PC-9 (cell line): Measurements from ENCODE around the gene EFCAB13. TPM values are rescaled to one million over a fixed set of nuclear protein-coding genes. Genes with fewer than 3 reads are reported as not detected.
"Not testable (repeated sequence)": the region's sequence is repeated elsewhere in the genome, so short reads cannot be mapped to it uniquely, and the experiment has no call there.

Experiments used
- BruUV-seq: library from RNA; stranded (reverse); fragments of 400-500 nt; replicated peaks from 2 replicates; lab custom pipeline; 2021; lab: Mats Ljungman, UMichigan
- CTCF ChIA-PET: fragments of 300-600 bp; sonication (Branson Sonifier 250); formaldehyde crosslinking; loops from one replicate; lab custom pipeline; 2022; ENCODE audit warnings: antibody characterized with exemption; lab: Charles Lee
- POLR2A ChIA-PET: fragments of 300-600 bp; sonication (Branson Sonifier 250); formaldehyde crosslinking; loops from one replicate; lab custom pipeline; 2022; ENCODE audit warnings: antibody characterized with exemption; ENCODE audit not compliant: unreplicated experiment; lab: Charles Lee
- DNase-seq, 2 experiments: peaks; one replicate each; pipeline versions ENCODE4 v3.0.0 to v3.0.0-alpha.2; 2015 to 2022; ENCODE audit warnings: mixed read lengths in 1 of 2
- H2AFZ ChIP-seq: fragments of 200-600 bp; sonication (generic); 2 replicates; pipeline ENCODE4 v1.8.1; 2017; ENCODE audit warnings: antibody characterized with exemption
- H3F3A ChIP-seq: fragments of 200-600 bp; sonication (generic); 2 replicates; pipeline ENCODE4 v1.8.1; 2017; ENCODE audit warnings: antibody characterized with exemption, mild to moderate bottlenecking, low read depth; ENCODE audit not compliant: insufficient read depth
- H3K27ac ChIP-seq: fragments of 200-600 bp; sonication (generic); 2 replicates; pipeline ENCODE4 v1.6.1; 2016; ENCODE audit warnings: mixed run types
- H3K27me3 ChIP-seq: fragments of 200-600 bp; sonication (generic); 2 replicates; pipeline ENCODE4 v1.6.1; 2016; ENCODE audit warnings: low read depth, mixed run types; ENCODE audit not compliant: insufficient read depth
- H3K36me3 ChIP-seq: fragments of 200-600 bp; sonication (generic); 2 replicates; pipeline ENCODE4 v1.6.1; 2016; ENCODE audit warnings: low read depth, mixed run types
- H3K4me1 ChIP-seq: fragments of 200-600 bp; sonication (generic); replicated peaks from 2 replicates; pipeline ENCODE4 v1.6.1; 2016; ENCODE audit warnings: mixed run types; ENCODE audit not compliant: insufficient read depth
- H3K4me2 ChIP-seq: fragments of 200-600 bp; sonication (generic); 2 replicates; pipeline ENCODE4 v1.6.1; 2017; ENCODE audit warnings: mixed run types
- H3K4me3 ChIP-seq: fragments of 200-600 bp; sonication (generic); 2 replicates; pipeline ENCODE4 v1.6.1; 2016; ENCODE audit warnings: mixed run types
- H3K79me2 ChIP-seq: fragments of 200-600 bp; sonication (generic); 2 replicates; pipeline ENCODE4 v1.6.1; 2017; ENCODE audit warnings: low read depth, mixed run types
- H3K9me2 ChIP-seq: fragments of 200-600 bp; sonication (generic); 2 replicates; pipeline ENCODE4 v1.8.1; 2017; ENCODE audit warnings: mild to moderate bottlenecking; ENCODE audit not compliant: insufficient read depth
- H3K9me3 ChIP-seq: fragments of 200-600 bp; sonication (generic); 2 replicates; pipeline ENCODE4 v1.8.1; 2016; ENCODE audit warnings: low read depth; ENCODE audit not compliant: insufficient read depth
- H4K20me1 ChIP-seq: fragments of 200-600 bp; sonication (generic); 2 replicates; pipeline ENCODE4 v1.8.1; 2017; ENCODE audit not compliant: insufficient read depth
- EZH2 ChIP-seq: fragments of 200-600 bp; sonication (generic); IDR thresholded peaks from 2 replicates; pipeline ENCODE4 v1.8.0; 2017; ENCODE audit warnings: antibody characterized with exemption, low read depth
- intact Hi-C: fragments of 100-400 bp; cut with micrococcal nuclease; formaldehyde crosslinking; loops from one replicate; pipeline ENCODE4 v1.10.0; 2022; ENCODE audit not compliant: unreplicated experiment
- total RNA-seq: library from RNA; stranded (reverse); gene quantifications from 2 replicates; pipeline ENCODE4 v1.2.3, GENCODE V29; 2021
- TF ChIP-seq, protein P1 (sequence below): fragments of 200-600 bp; sonication (generic); conservative IDR thresholded peaks from 2 replicates; pipeline ENCODE4 v1.6.1; 2017; ENCODE audit warnings: mixed run types, antibody characterized with exemption, mild to moderate bottlenecking, moderate library complexity

EFCAB13 gene
- total RNA-seq, 1 experiment from 2014 or later = 3.3 TPM

DNA sequence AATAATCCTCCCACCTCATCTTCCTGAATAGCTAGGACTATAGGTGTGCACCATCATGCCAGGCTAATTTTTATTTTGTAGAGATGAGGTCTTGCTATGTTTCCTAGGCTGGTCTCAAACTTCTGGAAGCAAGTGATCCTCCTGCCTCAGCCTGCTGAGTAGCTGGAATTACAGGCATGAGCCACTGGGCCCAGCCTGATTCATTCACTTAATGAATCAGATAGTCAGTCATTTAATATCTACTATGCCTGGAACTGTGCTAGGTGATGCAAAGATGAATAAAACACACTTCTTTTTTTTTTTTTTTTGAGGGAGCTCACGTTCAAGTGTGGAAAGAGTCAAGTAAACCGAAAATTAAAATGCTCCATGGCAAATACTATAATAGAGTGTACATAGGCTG, 39.4 kb downstream of the EFCAB13 start:
- ChIA-PET POLR2A (no interaction called here), CTCF (interaction anchor here (0.6 kb wide), 1 partner anchor 103 kb away, joined by 6 read pairs; no protein-coding TSS in a partner anchor)
- peaks cover 14% of the 10 kb centered on the region for H3K4me1 ChIP-seq
- H4K20me1 ChIP-seq = no peaks in the 10 kb centered on the region
- DNase-seq = no peak
- H3K27ac ChIP-seq = no peak overlapping the region
- TF ChIP-seq, protein P1, sequence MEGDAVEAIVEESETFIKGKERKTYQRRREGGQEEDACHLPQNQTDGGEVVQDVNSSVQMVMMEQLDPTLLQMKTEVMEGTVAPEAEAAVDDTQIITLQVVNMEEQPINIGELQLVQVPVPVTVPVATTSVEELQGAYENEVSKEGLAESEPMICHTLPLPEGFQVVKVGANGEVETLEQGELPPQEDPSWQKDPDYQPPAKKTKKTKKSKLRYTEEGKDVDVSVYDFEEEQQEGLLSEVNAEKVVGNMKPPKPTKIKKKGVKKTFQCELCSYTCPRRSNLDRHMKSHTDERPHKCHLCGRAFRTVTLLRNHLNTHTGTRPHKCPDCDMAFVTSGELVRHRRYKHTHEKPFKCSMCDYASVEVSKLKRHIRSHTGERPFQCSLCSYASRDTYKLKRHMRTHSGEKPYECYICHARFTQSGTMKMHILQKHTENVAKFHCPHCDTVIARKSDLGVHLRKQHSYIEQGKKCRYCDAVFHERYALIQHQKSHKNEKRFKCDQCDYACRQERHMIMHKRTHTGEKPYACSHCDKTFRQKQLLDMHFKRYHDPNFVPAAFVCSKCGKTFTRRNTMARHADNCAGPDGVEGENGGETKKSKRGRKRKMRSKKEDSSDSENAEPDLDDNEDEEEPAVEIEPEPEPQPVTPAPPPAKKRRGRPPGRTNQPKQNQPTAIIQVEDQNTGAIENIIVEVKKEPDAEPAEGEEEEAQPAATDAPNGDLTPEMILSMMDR = no peak
- no peak for TF ChIP-seq EZH2
- H3K27me3 ChIP-seq = no peaks in the 10 kb centered on the region
- H3F3A ChIP-seq = peaks cover 6% of the 10 kb centered on the region
- intact Hi-C loops = loop anchor here (10.0 kb wide), 1 partner anchor 252 kb away; no protein-coding TSS in a partner anchor
- H3K4me3 ChIP-seq = no peak overlapping the region
- no peaks in the 10 kb centered on the region for H3K9me2 ChIP-seq
- BruUV-seq = no TSS peak
- H3K4me2 ChIP-seq = no peak overlapping the region
- no peaks in the 10 kb centered on the region for H3K79me2 ChIP-seq
- no peaks in the 10 kb centered on the region for H3K36me3 ChIP-seq
- no peaks in the 10 kb centered on the region; the same call in 1 of the 2 replicates for H3K9me3 ChIP-seq
- no peak overlapping the region for H2AFZ ChIP-seq

DNA sequence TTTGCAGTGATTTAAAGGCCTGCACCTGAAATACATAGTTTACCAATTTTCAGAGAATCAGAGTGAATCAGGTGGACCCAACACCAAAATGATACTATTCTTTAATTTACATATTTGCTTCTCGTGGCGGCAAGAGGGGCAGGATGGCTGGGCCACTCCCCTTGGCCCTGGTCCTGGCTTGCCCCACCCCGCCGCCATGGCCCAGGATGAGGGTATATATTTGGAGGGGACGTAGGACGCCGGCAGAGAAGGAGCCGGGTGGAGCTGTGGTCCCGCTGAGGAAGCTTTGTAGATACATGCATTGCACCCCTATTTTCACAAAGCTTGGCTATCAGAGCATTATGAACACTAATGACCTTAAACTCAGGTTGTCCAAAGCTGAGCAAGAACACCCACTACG, 43.5 kb downstream of the EFCAB13 start:
- BruUV-seq = no TSS peak
- Histone ChIP-seq H3F3A (peaks cover 14% of the 10 kb centered on the region), H3K4me3 (no peak overlapping the region), H4K20me1 (no peaks in the 10 kb centered on the region), H3K4me1 (peaks cover 29% of the 10 kb centered on the region), H3K27ac (no peak overlapping the region), H3K27me3 (no peaks in the 10 kb centered on the region), H3K9me3 (no peaks in the 10 kb centered on the region; the same call in 1 of the 2 replicates), H2AFZ (no peak overlapping the region), H3K36me3 (no peaks in the 10 kb centered on the region), H3K79me2 (no peaks in the 10 kb centered on the region), H3K9me2 (no peaks in the 10 kb centered on the region), H3K4me2 (peak overlapping the region; percentile 70; the same call in 1 of the 2 replicates)
- intact Hi-C loops = loop anchor here (10.0 kb wide), 1 partner anchor 248 kb away; no protein-coding TSS in a partner anchor
- DNase-seq = no peak
- TF ChIP-seq, protein P1 = no peak
- TF ChIP-seq EZH2 = no peak
- POLR2A ChIA-PET = no interaction called here
- CTCF ChIA-PET = no interaction called here

DNA sequence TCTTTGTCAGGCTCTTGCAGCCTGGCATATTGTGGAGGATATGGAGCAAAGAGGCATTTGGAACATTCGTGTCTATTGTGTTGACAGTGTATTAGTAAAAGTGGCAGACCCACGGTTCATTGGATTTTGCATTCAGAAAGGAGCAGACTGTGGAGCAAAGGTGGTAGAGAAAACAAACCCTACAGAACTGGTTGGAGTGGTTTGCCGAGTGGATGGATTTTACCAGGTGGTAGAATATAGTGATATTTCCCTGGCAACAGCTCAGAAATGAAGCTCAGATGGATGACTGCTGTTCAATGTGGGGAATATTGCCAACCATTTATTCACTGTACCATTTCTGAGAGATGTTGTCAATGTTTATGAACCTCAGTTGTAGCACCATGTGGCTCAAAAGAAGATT, 44.5 kb downstream of the EFCAB13 start:
- Histone ChIP-seq H3K27me3 (no peaks in the 10 kb centered on the region), H3K4me3 (peak overlapping the region; percentile 22; the same call in 1 of the 2 replicates), H3K79me2 (no peaks in the 10 kb centered on the region), H2AFZ (0 out of 2 replicates have a peak overlapping the region, but pooled peaks have one; percentile 49), H3K36me3 (no peaks in the 10 kb centered on the region), H3K27ac (peak overlapping the region; percentile 19), H3K4me2 (peak overlapping the region; percentile 70), H3K9me2 (no peaks in the 10 kb centered on the region), H3K4me1 (peaks cover 29% of the 10 kb centered on the region), H4K20me1 (no peaks in the 10 kb centered on the region), H3K9me3 (peaks cover 4% of the 10 kb centered on the region; the same call in 1 of the 2 replicates), H3F3A (peaks cover 14% of the 10 kb centered on the region)
- POLR2A ChIA-PET = interaction anchor here (0.5 kb wide), 1 partner anchor 424 kb away, joined by 4 read pairs; no protein-coding TSS in a partner anchor
- TF ChIP-seq EZH2 = no peak
- TF ChIP-seq, protein P1 = no peak
- BruUV-seq = no TSS peak
- intact Hi-C loops = loop anchor here (10.0 kb wide), 1 partner anchor 247 kb away; no protein-coding TSS in a partner anchor
- CTCF ChIA-PET = no interaction called here
- DNase-seq = peak; percentile 33 to 82

DNA sequence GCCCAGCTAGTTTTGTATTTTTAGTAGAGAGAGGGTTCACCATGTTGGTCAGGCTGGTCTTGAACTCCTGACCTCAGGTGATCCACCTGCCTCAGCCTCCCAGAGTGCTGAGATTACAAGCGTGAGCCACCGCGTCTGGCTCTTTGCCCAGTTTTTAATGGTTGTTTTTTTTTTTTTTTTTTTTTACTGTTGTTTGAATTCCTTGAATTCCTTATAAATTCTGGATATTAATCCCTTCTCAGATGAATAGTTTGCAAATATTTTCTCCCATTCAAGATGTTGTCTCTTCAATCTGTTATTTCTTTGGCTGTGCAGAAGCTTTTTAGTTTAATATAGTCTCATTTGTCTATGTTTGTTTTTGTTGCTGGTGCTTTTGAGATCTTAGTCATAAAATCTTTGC, 47.1 kb downstream of the EFCAB13 start:
- BruUV-seq, intact Hi-C loops, H3K9me2 ChIP-seq, H3K27ac ChIP-seq, H4K20me1 ChIP-seq, H3K79me2 ChIP-seq, POLR2A ChIA-PET, H3K4me2 ChIP-seq, H3K27me3 ChIP-seq, H3K36me3 ChIP-seq, H3K4me3 ChIP-seq, H3K9me3 ChIP-seq, H2AFZ ChIP-seq, CTCF ChIA-PET, DNase-seq: not testable (repeated sequence)
- peaks cover 29% of the 10 kb centered on the region for H3K4me1 ChIP-seq
- peaks cover 14% of the 10 kb centered on the region for H3F3A ChIP-seq
